ENCODE data around the gene TJP1. TPM values are rescaled to one million over a fixed set of nuclear protein-coding genes. Genes with fewer than 3 reads are reported as not detected.

Gene TJP1
- total RNA-seq, 1 donor from 2014 or later = 90.6 TPM

DNA sequence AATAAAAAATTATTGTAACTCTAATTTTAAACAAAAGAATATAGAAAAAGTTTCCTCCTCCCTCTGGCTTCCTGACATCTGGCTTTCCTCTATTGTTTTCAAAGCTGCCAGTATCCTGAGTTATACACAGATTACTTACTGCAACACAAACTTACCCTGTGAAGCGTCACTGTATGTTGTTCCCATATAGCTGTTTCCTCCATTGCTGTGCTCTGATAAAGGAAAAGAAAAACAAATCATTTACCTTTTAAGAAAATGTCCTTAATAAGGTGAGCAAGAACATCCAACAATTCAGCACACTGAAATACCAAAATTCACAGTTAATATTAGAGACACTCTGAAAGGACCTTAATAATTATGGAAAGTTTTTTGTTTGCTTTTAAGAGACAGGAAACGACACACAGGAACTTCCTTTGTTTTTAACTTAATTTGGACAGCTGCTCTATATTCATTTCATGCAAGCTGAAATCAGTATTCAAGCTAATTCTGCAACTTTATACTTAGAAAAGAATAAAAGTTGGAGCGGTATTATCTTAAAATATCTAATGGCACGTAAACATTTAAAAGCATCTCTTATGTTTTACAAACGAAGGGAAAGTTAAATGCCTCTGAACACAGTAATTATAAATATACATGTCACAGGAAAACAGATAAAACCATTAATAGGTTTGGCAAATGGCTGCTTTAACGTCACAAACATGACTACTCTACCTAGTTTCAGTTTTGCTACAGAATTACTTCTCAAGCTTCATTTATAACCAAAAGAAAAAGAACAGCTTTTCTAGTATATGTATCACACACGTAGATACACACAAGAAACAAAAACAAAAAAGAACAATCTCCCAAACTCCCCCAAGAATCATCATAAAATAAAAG is 21.5 kb downstream of the TJP1 start:
- H3K36me3 Mint-ChIP-seq (ENCODE audit: low read depth) = peaks cover 23% of the 10 kb centered on the region
- TF ChIP-seq, protein P1, sequence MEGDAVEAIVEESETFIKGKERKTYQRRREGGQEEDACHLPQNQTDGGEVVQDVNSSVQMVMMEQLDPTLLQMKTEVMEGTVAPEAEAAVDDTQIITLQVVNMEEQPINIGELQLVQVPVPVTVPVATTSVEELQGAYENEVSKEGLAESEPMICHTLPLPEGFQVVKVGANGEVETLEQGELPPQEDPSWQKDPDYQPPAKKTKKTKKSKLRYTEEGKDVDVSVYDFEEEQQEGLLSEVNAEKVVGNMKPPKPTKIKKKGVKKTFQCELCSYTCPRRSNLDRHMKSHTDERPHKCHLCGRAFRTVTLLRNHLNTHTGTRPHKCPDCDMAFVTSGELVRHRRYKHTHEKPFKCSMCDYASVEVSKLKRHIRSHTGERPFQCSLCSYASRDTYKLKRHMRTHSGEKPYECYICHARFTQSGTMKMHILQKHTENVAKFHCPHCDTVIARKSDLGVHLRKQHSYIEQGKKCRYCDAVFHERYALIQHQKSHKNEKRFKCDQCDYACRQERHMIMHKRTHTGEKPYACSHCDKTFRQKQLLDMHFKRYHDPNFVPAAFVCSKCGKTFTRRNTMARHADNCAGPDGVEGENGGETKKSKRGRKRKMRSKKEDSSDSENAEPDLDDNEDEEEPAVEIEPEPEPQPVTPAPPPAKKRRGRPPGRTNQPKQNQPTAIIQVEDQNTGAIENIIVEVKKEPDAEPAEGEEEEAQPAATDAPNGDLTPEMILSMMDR (conservative IDR thresholded peaks at IDR 0.05) = no peak
- peaks cover 6% of the 10 kb centered on the region for H3K9me3 Mint-ChIP-seq
- no peaks in the 10 kb centered on the region for H3K27me3 Mint-ChIP-seq (ENCODE audit: low read depth)
- H3K27ac Mint-ChIP-seq (ENCODE audit: unreplicated experiment) = no peak overlapping the region
- peaks cover 26% of the 10 kb centered on the region for H3K4me1 Mint-ChIP-seq
- H3K4me3 Mint-ChIP-seq = no peak overlapping the region
- DNase-seq (ENCODE audit: low read depth, low spot score) = no peak

DNA sequence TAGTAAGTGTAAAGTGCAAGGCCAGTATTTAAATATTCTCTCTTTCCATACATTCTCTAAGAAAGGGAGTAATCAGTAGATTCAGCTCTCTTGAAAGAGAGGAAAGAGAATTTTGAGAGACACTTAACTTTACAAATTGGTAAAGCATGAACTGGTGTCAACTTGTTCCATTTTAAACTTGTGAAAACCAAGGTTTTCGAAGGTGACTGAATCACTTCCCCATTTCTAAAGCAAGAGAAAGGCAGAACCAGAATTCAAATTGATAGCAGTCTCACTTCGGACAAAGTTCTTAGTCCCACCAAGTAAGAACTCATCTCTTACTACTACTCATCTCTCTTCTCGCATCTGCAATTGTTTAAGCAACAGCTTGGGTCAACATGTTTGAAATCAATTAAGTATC is 22.4 kb downstream of the TJP1 start:
- Mint-ChIP-seq H3K9me3 (peaks cover 9% of the 10 kb centered on the region), H3K36me3 (ENCODE audit: low read depth) (peaks cover 26% of the 10 kb centered on the region), H3K27me3 (ENCODE audit: low read depth) (no peaks in the 10 kb centered on the region), H3K4me1 (peaks cover 22% of the 10 kb centered on the region), H3K4me3 (no peak overlapping the region), H3K27ac (ENCODE audit: unreplicated experiment) (no peak overlapping the region)
- DNase-seq (ENCODE audit: low read depth, low spot score) = no peak
- TF ChIP-seq, protein P1 (conservative IDR thresholded peaks at IDR 0.05) = no peak

DNA sequence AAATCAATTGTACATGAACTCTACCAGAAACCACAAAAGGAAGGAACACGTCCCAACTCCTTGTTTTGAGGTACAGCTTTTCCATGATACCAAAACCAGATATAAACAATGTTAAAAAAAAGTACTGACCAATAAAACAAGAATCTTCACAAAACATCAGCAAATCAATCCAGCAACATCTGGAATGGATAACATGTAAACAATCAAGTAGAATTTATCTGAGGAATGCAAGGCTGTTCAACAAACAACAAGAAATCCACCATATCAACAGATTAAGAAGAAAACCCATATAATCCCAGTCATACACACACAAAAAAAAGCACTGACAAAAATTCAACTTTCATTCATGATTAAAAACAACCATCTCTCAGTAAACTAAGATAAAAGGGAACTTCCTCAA is 26.7 kb downstream of the TJP1 start:
- no peaks in the 10 kb centered on the region for H3K27me3 Mint-ChIP-seq (ENCODE audit: low read depth)
- no peak for DNase-seq (ENCODE audit: low read depth, low spot score)
- TF ChIP-seq, protein P1 (conservative IDR thresholded peaks at IDR 0.05) = no peak
- H3K4me3 Mint-ChIP-seq = no peak overlapping the region
- H3K27ac Mint-ChIP-seq (ENCODE audit: unreplicated experiment) = no peak overlapping the region
- peaks cover 52% of the 10 kb centered on the region for H3K36me3 Mint-ChIP-seq (ENCODE audit: low read depth)
- H3K9me3 Mint-ChIP-seq = peaks cover 19% of the 10 kb centered on the region
- H3K4me1 Mint-ChIP-seq = peaks cover 4% of the 10 kb centered on the region

DNA sequence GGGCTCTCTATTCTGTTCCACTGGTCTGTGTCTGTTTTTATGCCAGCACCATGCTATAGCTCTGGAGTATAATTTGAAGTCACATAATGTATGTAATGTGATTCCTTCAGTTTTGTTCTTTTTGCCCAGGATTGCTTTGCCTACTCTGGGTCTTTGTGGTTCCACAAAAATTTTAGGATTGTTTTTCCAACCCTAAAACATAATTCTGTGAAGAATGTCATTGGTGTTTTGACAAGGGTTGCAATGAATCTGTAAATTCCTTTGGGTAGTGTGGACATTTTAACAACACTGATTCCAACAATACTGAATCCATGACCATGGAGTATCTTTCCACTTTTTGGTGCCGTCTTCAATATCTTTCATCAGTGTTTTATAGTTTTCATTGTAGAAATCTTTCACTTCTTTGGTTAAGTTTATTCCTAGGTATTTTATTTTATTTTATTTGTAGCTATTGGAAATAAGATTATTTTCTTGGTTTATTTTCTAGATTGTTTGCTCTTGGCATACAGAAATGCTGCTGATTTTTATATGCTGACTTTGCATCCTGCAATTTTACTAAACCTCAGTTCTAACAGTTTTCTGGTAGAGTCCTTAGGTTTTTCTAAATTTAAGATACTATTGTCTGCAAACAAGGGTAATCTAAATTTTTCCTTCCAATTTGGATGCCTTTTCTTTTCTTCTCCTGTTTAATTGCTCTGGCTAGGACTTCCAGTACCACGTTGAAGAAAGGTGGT is 29.7 kb downstream of the TJP1 start:
- TF ChIP-seq, protein P1 (conservative IDR thresholded peaks at IDR 0.05) = no peak
- H3K27me3 Mint-ChIP-seq (ENCODE audit: low read depth) = no peaks in the 10 kb centered on the region
- no peak overlapping the region for H3K4me3 Mint-ChIP-seq
- peaks cover 19% of the 10 kb centered on the region for H3K9me3 Mint-ChIP-seq
- H3K27ac Mint-ChIP-seq (ENCODE audit: unreplicated experiment) = no peak overlapping the region
- H3K4me1 Mint-ChIP-seq = no peaks in the 10 kb centered on the region
- H3K36me3 Mint-ChIP-seq (ENCODE audit: low read depth) = peaks cover 46% of the 10 kb centered on the region
- DNase-seq (ENCODE audit: low read depth, low spot score) = no peak

DNA sequence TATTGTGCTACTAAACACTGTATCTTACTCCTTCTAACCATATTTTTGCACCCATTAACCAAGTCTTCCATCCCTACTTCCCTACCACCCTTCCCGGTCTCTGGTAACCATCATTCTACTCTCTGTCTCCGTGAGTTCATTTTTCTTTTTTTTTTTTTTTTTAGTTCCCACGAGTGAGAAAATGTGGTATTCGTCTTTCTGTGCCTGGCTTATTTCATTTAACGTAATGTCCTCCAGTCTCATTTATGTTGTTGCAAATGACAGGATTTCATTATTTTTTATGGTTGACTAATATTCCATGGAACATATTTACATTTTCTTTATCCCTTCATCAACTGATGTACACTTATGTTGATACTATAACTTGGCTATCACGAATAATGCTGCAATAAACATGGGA is 31.7 kb downstream of the TJP1 start:
- no peak for DNase-seq (ENCODE audit: low read depth, low spot score)
- TF ChIP-seq, protein P1 (conservative IDR thresholded peaks at IDR 0.05) = no peak
- Mint-ChIP-seq H3K36me3 (ENCODE audit: low read depth) (peaks cover 38% of the 10 kb centered on the region), H3K4me1 (peaks cover 6% of the 10 kb centered on the region), H3K27ac (ENCODE audit: unreplicated experiment) (no peak overlapping the region), H3K27me3 (ENCODE audit: low read depth) (no peaks in the 10 kb centered on the region), H3K4me3 (no peak overlapping the region), H3K9me3 (peaks cover 12% of the 10 kb centered on the region)

Measured in neural crest cell (in vitro differentiated cells).